PFSK-1 (cell line): Measurements from ENCODE around the gene REEP2.

ENCODE experiments used
- POLR2AphosphoS5 ChIP-seq: IDR thresholded peaks from 2 replicates; pipeline ENCODE4 v1.6.1; 2012; ENCODE audit warnings: low read depth, mild to moderate bottlenecking, control low read depth, low read length, moderate library complexity
- SIN3A ChIP-seq: IDR thresholded peaks from 2 replicates; pipeline ENCODE4 v1.6.1; 2012; ENCODE audit warnings: mild to moderate bottlenecking, low read length, moderate library complexity, borderline replicate concordance; ENCODE audit not compliant: insufficient read depth
- TAF1 ChIP-seq: IDR thresholded peaks from 2 replicates; pipeline ENCODE4 v1.6.1; 2012; ENCODE audit warnings: low read length, control low read depth, borderline replicate concordance; ENCODE audit not compliant: insufficient read depth

DNA sequence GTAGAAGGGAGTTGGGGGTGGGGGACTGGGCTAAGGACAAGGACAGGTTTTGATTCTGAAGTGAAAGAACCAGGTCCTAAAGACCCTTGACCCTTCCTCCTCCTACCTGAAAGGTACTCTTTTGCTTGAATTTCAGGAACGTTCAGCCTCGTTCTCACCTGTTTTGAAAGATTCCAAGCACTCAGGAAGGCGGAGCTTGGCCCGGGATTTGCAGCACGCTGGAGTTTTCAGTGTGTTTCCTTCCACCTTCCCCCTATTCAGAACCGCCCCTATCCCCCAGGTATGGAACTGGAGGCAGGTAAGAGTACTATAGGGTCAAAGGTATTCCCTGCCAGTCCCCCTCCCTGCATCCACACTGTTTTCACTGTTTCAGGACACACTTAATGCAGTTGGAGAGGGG, 33.5 kb downstream of the REEP2 start:
- TF ChIP-seq SIN3A (no peak), POLR2AphosphoS5 (no peak), TAF1 (no peak)
